Measurements from ENCODE around the gene HDDC3. TPM values are rescaled to one million over a fixed set of nuclear protein-coding genes. Genes with fewer than 3 reads are reported as not detected.
"Not testable (repeated sequence)": the region's sequence is repeated elsewhere in the genome, so short reads cannot be mapped to it uniquely, and the experiment has no call there.

Gene HDDC3
- total RNA-seq, 2 donors from 2014 or later = 14.9 to 17.9 TPM

GRCh38 chr15:90903733-90904536 is 28.4 kb downstream of the HDDC3 start:
- DNase-seq (ENCODE audit: low spot score) = no peak
- H3K9me3 ChIP-seq = no peaks in the 10 kb centered on the region
- peaks cover 38% of the 10 kb centered on the region for H3K36me3 ChIP-seq
- H3K4me1 ChIP-seq = peaks cover 0 to 47% of the 10 kb centered on the region in 2 donors
- TF ChIP-seq, protein P1, sequence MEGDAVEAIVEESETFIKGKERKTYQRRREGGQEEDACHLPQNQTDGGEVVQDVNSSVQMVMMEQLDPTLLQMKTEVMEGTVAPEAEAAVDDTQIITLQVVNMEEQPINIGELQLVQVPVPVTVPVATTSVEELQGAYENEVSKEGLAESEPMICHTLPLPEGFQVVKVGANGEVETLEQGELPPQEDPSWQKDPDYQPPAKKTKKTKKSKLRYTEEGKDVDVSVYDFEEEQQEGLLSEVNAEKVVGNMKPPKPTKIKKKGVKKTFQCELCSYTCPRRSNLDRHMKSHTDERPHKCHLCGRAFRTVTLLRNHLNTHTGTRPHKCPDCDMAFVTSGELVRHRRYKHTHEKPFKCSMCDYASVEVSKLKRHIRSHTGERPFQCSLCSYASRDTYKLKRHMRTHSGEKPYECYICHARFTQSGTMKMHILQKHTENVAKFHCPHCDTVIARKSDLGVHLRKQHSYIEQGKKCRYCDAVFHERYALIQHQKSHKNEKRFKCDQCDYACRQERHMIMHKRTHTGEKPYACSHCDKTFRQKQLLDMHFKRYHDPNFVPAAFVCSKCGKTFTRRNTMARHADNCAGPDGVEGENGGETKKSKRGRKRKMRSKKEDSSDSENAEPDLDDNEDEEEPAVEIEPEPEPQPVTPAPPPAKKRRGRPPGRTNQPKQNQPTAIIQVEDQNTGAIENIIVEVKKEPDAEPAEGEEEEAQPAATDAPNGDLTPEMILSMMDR (IDR thresholded peaks at IDR 0.05) = no peak
- H3K4me3 ChIP-seq = peak overlapping the region; percentile 82 to 87
- no peaks in the 10 kb centered on the region for H3K27me3 ChIP-seq
- peak overlapping the region; percentile 92 for H3K27ac ChIP-seq

DNA sequence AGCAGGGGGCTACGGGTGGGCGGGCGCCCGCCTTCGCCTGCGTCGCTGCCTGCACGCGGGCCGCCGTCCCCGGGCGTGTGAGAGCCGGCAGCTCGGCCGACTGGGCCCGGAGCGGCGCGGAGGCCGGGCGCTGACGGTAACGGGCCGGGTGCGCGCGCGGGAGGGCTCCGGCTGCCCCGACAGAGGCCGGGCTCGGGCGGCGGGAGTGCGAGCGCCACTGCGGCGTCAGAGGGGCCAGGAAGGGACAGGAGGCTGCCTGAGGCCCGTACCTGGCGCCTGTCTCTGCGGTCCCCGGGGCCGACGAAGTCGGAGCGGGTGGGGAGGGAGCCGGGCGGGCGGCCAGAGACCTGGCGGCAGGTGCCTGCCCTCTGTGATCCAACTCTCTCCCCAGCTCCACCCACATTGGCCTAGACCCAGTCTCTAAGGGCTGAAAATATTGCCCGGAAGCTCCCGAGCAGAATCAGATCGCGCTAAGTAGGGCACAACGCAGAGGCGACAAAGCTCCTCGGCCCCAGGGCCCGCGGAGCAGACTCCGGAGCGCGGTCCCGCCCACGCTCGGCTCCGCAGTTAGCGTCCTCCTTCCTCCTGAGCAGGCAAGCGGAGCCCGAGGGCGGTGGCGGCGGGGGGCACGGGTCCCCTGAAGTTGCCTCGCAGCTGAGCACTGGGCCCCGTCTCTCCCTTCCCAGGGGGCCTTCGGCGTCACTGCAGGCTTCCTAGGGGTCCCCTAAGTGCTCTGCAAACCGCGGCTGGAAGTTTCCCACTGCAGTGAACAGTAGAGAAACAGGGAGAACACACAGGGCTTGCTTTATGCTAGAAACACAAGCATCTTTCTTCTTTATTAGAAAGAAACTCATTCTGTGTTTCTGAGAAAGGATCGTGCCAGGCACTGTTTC is 29.3 kb downstream of the HDDC3 start, which contains the start of gene MAN2A2:
MAN2A2 (plus strand) TSS at position 463 of the 893 bp plus-strand sequence. CDS start 906 bp downstream, outside the sequence.
- Histone ChIP-seq H3K27ac (peak within 1 kb of the TSS; percentile 92 to 96), H3K27me3 (no peaks in the 10 kb centered on the region), H3K4me1 (peaks cover 0 to 38% of the 10 kb centered on the region in 2 donors), H3K36me3 (peaks cover 33% of the 10 kb centered on the region), H3K9me3 (no peaks in the 10 kb centered on the region), H3K4me3 (peak within 1 kb of the TSS; percentile 82 to 87)
- TF ChIP-seq, protein P1 (IDR thresholded peaks at IDR 0.05) = peak in 1 of 2 donors; percentile 13
- DNase-seq (ENCODE audit: low spot score) = no peak

DNA sequence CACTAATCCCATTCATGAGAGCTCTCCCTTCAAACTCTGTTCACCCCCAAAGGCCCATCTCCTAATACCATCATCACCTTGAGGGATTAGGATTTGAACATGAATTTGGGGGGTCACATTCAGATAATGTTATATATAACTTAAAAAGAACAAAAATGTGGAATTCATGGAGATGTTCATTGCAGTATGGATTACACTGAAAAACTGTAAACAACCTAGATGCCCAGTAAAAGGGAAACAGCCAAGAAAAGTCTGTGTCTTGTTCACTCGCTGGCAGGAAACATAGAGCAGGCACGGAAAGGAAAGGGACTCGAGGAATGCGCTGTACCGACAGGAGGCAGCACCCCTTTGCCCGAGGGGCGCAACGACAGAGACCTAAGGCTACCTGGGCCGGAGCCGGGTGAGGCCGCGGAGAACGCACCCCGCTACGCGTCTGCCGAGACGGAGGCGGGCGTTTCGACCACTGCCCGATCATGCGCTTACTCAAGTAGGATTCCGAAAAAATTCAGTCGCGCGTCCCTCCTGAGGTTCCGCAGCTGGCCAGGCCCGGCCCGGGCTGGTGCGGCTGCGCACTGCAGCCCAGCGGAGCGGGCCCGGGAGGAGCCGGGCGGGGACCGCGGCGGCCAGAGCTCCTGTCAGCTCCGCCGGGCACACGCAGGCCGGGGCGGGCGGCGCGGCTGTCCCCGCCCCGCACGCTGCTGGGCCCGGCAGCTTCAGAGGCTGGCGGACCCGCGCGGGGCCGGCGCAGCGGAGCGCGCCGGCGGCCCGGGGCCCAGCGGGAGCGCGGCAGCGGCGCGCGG is 30.1 kb downstream of the HDDC3 start:
- peaks cover 0 to 30% of the 10 kb centered on the region in 2 donors for H3K4me1 ChIP-seq
- H3K9me3 ChIP-seq = no peaks in the 10 kb centered on the region
- peak overlapping the region; percentile 89 to 96 for H3K27ac ChIP-seq
- H3K27me3 ChIP-seq = no peaks in the 10 kb centered on the region
- peaks cover 27% of the 10 kb centered on the region for H3K36me3 ChIP-seq
- DNase-seq (ENCODE audit: low spot score) = peak; percentile 73
- peak overlapping the region; percentile 82 to 87 for H3K4me3 ChIP-seq
- TF ChIP-seq, protein P1 (IDR thresholded peaks at IDR 0.05) = peak; percentile 86 to 93

- DNase-seq (ENCODE audit: low spot score) = no peak
- Histone ChIP-seq H3K9me3 (no peaks in the 10 kb centered on the region), H3K4me1 (peaks cover 0 to 22% of the 10 kb centered on the region in 2 donors), H3K4me3 (peak overlapping the region in 1 of 2 donors; percentile 82), H3K36me3 (peaks cover 19% of the 10 kb centered on the region), H3K27me3 (no peaks in the 10 kb centered on the region), H3K27ac (peak overlapping the region; percentile 89 to 96)
- TF ChIP-seq, protein P1 (IDR thresholded peaks at IDR 0.05) = no peak
These were observed 30.9 kb downstream of the HDDC3 start for GRCh38 chr15:90901175-90902039.

DNA sequence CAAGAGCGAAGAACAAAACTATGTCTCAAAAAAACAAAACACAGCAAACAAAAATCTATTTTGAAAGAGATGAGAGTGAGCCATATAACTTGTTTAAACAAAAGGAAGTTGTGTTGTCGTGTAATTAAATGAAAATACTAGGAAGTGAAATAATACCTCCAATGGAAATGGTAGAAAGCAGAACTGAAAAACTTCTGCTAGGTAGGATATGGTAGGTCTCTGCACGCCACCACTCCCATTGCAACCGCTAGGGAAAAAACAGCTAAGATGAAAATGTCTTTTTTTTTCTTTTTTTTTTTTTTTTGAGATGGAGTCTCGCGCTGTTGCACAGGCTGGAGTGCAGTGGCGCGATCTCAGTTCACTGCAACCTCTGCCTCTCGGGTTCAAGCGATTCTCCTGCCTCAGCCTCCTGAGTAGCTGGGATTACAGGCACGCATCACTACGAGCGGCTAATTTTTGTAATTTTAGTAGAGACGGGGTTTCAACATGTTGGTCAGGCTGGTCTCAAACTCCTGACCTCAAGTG is 35.2 kb downstream of the HDDC3 start:
- not testable (repeated sequence) for H3K4me1 ChIP-seq; H3K4me3 ChIP-seq; H3K27ac ChIP-seq; DNase-seq (ENCODE audit: low spot score); H3K9me3 ChIP-seq; H3K27me3 ChIP-seq
- peaks cover 27% of the 10 kb centered on the region for H3K36me3 ChIP-seq

Measured in right atrium auricular region (tissue), 2 donors.